Panc1 (cell line): ENCODE results near the gene FHIT.

Experiments used
- CTCF ChIP-seq: fragments of 450-650 bp; IDR thresholded peaks from 2 replicates; pipeline ENCODE4 v1.5.1; 2017; ENCODE audit warnings: mild to moderate bottlenecking
- POLR2AphosphoS5 ChIP-seq: IDR thresholded peaks from 2 replicates; pipeline ENCODE4 v1.6.1; 2012; ENCODE audit warnings: mild to moderate bottlenecking, low read depth, low read length, moderate library complexity
- REST ChIP-seq, 2 experiments: IDR thresholded peaks; 2 replicates each; pipeline ENCODE4 v1.6.1; 2011 to 2012; ENCODE audit warnings: low read depth in 2 of 2, control low read depth in 1 of 2, low read length in 1 of 2, mild to moderate bottlenecking in 1 of 2, moderate library complexity in 1 of 2; ENCODE audit not compliant: insufficient read depth in 1 of 2
- SIN3A ChIP-seq: IDR thresholded peaks from 2 replicates; pipeline ENCODE4 v1.6.1; 2012; ENCODE audit warnings: low read depth, mild to moderate bottlenecking, low read length, moderate library complexity, borderline replicate concordance; ENCODE audit not compliant: insufficient read depth
- TCF7L2 ChIP-seq: IDR thresholded peaks from 2 replicates; pipeline ENCODE4 v1.6.1; 2011; ENCODE audit warnings: mild to moderate bottlenecking, low read depth, low read length, inconsistent platforms

- TF ChIP-seq CTCF: no peak
- no peak for TF ChIP-seq REST (IDR thresholded peaks at IDR 0.05; ENCODE audit: insufficient read depth in 1 of 2, low read depth in 2 of 2, low read length in 1 of 2)
- TF ChIP-seq POLR2AphosphoS5: no peak
- TF ChIP-seq SIN3A: no peak
- no peak for TF ChIP-seq TCF7L2
Measured at GRCh38 chr3:59730591-59730990, 1520.7 kb downstream of the FHIT start.
